ENCODE data around the gene SCYL1.

The SCYL1 gene

DNA sequence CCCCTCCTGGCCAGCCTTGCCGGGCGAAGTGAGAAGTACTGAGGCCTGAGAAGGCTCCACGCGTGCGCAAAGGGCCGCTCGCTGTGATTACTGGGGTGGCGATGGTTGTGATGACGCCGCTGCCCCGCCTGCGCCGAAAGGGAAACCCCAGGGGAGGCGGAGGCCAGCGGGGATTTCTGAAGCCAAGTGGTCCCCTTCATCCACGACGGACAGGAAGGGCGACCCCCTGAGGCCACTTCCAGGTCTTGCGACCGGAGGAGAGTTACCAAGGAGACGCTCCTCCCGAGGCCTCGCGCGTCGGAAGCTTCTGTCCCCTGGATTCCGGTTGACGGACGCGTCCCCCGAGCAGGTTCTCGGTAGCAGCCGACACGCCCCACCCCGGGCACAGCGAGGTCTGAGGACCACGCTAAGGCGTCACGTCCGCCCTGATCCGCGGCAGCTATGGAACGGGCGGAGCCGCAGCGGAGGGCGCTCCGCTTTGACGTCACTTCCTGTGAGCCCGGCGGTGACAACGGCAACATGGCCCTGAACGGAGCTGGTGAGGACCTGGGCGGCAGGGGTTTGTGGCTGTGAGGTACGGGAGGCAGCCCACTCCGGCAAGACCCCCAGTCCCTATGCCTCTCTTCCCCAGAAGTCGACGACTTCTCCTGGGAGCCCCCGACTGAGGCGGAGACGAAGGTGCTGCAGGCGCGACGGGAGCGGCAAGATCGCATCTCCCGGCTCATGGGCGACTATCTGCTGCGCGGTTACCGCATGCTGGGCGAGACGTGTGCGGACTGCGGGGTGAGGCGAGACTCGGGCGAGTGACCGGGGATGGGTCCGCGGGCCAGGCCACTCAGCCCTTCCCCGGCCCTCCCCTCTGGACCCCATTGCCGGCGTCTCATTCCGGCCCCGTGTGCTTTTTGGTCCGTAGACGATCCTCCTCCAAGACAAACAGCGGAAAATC lies 45.4 kb downstream of the SCYL1 start, which contains the start of gene ZNRD2:
Gene ZNRD2 (plus strand): TSS at position 505 of the 946 bp plus-strand sequence. CDS start 15 bp downstream, at position 520.
- peak within 1 kb of the TSS; percentile 76 for H3K9ac ChIP-seq (ENCODE audit: low read length)
- H3K27ac ChIP-seq (ENCODE audit: low read depth, low read length) = peak within 1 kb of the TSS; percentile 54; the same call in 1 of the 2 replicates
- no peaks in the 10 kb centered on the region for H3K36me3 ChIP-seq (ENCODE audit: control insufficient read depth, insufficient read depth, low read length)
- peaks cover 7% of the 10 kb centered on the region for H3K27me3 ChIP-seq (ENCODE audit: control insufficient read depth, insufficient read depth, low read length)
- peaks cover 34% of the 10 kb centered on the region for H3K4me1 ChIP-seq (ENCODE audit: control insufficient read depth, insufficient read depth, low read length)
- H3K9me3 ChIP-seq (ENCODE audit: control insufficient read depth, insufficient read depth, low read depth, low read length) = no peaks in the 10 kb centered on the region
- H3K4me3 ChIP-seq (ENCODE audit: low read depth, low read length) = peak within 1 kb of the TSS; percentile 91

GRCh38 chr11:65571420-65571819 lies 46.5 kb downstream of the SCYL1 start:
- peaks cover 35% of the 10 kb centered on the region for H3K4me1 ChIP-seq (ENCODE audit: control insufficient read depth, insufficient read depth, low read length)

GRCh38 chr11:65571940-65572339 lies 47.1 kb downstream of the SCYL1 start:
- Histone ChIP-seq H3K9me3 (ENCODE audit: control insufficient read depth, insufficient read depth, low read depth, low read length) (no peaks in the 10 kb centered on the region), H3K4me1 (ENCODE audit: control insufficient read depth, insufficient read depth, low read length) (peaks cover 37% of the 10 kb centered on the region), H3K9ac (ENCODE audit: low read length) (no peak overlapping the region), H3K36me3 (ENCODE audit: control insufficient read depth, insufficient read depth, low read length) (no peaks in the 10 kb centered on the region), H3K27ac (ENCODE audit: low read depth, low read length) (no peak overlapping the region), H3K4me3 (ENCODE audit: low read depth, low read length) (peak overlapping the region; percentile 91), H3K27me3 (ENCODE audit: control insufficient read depth, insufficient read depth, low read length) (peaks cover 22% of the 10 kb centered on the region)

More at GRCh38 chr11:65571420-65571819, 46.5 kb downstream of the SCYL1 start:
- Histone ChIP-seq H3K27ac (ENCODE audit: low read depth, low read length) (no peak overlapping the region), H3K4me3 (ENCODE audit: low read depth, low read length) (peak overlapping the region; percentile 91), H3K27me3 (ENCODE audit: control insufficient read depth, insufficient read depth, low read length) (peaks cover 17% of the 10 kb centered on the region), H3K9ac (ENCODE audit: low read length) (no peak overlapping the region), H3K9me3 (ENCODE audit: control insufficient read depth, insufficient read depth, low read depth, low read length) (no peaks in the 10 kb centered on the region), H3K36me3 (ENCODE audit: control insufficient read depth, insufficient read depth, low read length) (no peaks in the 10 kb centered on the region)

GRCh38 chr11:65572356-65573051 lies 47.6 kb downstream of the SCYL1 start, which contains the start of gene FAM89B:
TSS of gene FAM89B (plus strand) at chr11:65572538. CDS start at chr11:65572670, 132 bp downstream.
- H3K27me3 ChIP-seq (ENCODE audit: control insufficient read depth, insufficient read depth, low read length) = peaks cover 28% of the 10 kb centered on the region
- peaks cover 40% of the 10 kb centered on the region for H3K4me1 ChIP-seq (ENCODE audit: control insufficient read depth, insufficient read depth, low read length)
- no peak within 1 kb of the TSS for H3K27ac ChIP-seq (ENCODE audit: low read depth, low read length)
- H3K4me3 ChIP-seq (ENCODE audit: low read depth, low read length) = peak within 1 kb of the TSS; percentile 91
- H3K36me3 ChIP-seq (ENCODE audit: control insufficient read depth, insufficient read depth, low read length) = no peaks in the 10 kb centered on the region
- H3K9ac ChIP-seq (ENCODE audit: low read length) = peak within 1 kb of the TSS; percentile 55
- no peaks in the 10 kb centered on the region for H3K9me3 ChIP-seq (ENCODE audit: control insufficient read depth, insufficient read depth, low read depth, low read length)

DNA sequence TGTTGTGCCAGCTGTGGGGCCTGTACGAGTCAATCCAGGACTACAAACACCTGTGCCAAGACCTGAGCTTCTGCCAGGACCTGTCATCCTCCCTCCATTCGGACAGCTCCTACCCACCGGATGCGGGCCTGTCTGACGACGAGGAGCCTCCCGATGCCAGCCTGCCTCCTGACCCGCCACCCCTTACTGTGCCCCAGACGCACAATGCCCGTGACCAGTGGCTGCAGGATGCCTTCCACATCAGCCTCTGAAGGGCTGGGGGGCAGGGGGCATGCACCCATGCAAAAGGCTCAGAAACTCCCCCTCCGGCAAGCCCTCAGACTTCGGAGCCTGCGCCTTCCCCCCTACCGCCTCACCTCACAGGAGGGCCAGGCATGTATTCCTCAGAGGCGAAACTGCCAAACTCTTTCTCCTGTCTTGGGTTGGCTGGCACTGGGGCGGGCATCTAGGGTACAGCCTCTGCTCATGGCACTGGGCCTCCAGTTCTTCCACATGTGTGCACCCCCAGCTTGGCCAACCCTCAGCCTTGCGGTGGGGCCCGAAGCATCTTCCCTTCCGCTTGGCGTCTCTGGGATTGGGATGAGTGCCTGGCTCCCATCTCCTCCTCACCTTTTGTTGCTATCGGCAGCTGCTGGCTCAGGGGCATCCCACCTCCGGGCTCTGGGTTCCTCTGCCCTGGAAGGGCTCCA lies 48.7 kb downstream of the SCYL1 start:
- Histone ChIP-seq H3K9me3 (ENCODE audit: control insufficient read depth, insufficient read depth, low read depth, low read length) (no peaks in the 10 kb centered on the region), H3K4me1 (ENCODE audit: control insufficient read depth, insufficient read depth, low read length) (peaks cover 40% of the 10 kb centered on the region), H3K4me3 (ENCODE audit: low read depth, low read length) (peak overlapping the region; percentile 91; the same call in 1 of the 2 replicates), H3K27ac (ENCODE audit: low read depth, low read length) (no peak overlapping the region), H3K9ac (ENCODE audit: low read length) (no peak overlapping the region), H3K27me3 (ENCODE audit: control insufficient read depth, insufficient read depth, low read length) (peaks cover 38% of the 10 kb centered on the region), H3K36me3 (ENCODE audit: control insufficient read depth, insufficient read depth, low read length) (no peaks in the 10 kb centered on the region)

DNA sequence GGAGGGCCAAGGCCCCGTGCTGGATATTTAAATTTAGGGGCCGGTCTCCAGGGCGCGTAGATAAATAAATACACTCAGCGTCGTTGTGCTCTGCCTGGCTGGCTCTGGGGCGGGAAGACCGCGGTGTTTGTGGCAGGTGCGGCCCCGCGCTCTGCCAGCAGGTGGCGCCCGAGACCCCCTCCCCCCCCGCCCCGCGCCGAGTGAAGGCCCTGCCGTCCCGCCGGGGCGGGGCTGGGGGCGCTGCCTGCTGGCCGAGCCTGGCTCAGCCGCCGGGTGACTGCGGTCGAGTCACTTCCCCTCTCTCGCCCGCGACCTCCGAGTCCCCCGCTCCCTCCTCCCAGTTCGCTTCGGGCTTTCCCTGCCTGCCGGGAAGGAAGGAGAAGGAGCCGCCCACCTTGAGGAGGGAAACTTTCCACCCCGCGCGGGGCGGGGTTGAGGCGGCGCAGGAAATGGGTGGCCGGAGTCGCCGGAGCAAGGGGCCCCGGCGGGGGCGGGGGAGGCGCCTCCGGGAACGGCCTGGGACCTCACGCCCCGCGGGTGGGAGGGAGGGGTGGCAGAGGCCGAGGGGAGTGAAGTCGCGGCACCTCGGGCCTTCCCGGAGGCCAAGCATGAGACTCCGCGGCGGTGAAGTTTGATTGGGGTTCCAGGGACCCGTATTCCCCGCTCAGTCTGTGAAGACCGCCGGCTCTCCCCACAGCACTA lies 49.4 kb downstream of the SCYL1 start:
- Histone ChIP-seq H3K36me3 (ENCODE audit: control insufficient read depth, insufficient read depth, low read length) (no peaks in the 10 kb centered on the region), H3K9ac (ENCODE audit: low read length) (peak overlapping the region; percentile 16)

DNA sequence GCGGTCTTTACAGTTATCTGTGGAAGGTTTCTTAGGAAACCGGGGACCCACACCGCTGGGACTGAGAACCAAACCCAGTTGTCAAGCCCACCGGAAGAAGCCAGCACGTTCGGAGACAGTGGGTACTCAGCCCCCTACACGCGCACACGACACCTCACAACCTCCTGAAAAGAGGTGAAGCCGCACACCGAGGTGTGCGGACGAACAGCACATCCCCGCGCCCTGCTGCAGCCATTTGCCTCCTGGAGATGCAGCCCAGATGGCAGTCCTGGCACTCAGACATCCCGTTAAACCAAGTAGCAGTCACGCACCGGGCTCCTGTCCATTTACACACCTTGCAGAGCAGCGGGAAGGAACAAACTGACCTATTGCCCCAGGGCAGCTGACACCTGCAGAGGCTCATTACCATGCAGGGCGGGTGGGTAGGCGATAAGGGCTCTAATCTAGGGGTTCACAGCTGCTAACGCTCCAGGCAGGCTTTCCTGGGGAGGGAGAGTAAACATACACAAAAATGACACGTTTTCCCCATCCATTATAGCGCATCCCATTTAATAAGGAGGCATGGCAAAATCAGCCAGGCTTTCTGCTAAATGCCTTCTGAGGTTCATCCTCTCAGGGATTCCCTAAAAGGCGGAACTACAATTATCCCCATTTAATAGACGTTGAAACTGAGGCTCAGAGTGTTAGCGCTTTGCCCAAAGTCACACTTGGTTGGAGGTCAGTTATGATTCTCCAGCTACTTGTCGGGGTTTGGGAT lies 50.1 kb downstream of the SCYL1 start:
- H3K9ac ChIP-seq (ENCODE audit: low read length) = peak overlapping the region; percentile 16
- H3K9me3 ChIP-seq (ENCODE audit: control insufficient read depth, insufficient read depth, low read depth, low read length) = no peaks in the 10 kb centered on the region
- H3K4me1 ChIP-seq (ENCODE audit: control insufficient read depth, insufficient read depth, low read length) = peaks cover 34% of the 10 kb centered on the region
- peaks cover 43% of the 10 kb centered on the region for H3K27me3 ChIP-seq (ENCODE audit: control insufficient read depth, insufficient read depth, low read length)
- H3K36me3 ChIP-seq (ENCODE audit: control insufficient read depth, insufficient read depth, low read length) = no peaks in the 10 kb centered on the region
- H3K4me3 ChIP-seq (ENCODE audit: low read depth, low read length) = peak overlapping the region; percentile 66
- H3K27ac ChIP-seq (ENCODE audit: low read depth, low read length) = no peak overlapping the region

More for the DNA sequence above, 49.4 kb downstream of the SCYL1 start:
- H3K4me1 ChIP-seq (ENCODE audit: control insufficient read depth, insufficient read depth, low read length) = peaks cover 35% of the 10 kb centered on the region
- peaks cover 43% of the 10 kb centered on the region for H3K27me3 ChIP-seq (ENCODE audit: control insufficient read depth, insufficient read depth, low read length)
- no peaks in the 10 kb centered on the region for H3K9me3 ChIP-seq (ENCODE audit: control insufficient read depth, insufficient read depth, low read depth, low read length)
- no peak overlapping the region for H3K27ac ChIP-seq (ENCODE audit: low read depth, low read length)
- peak overlapping the region; percentile 66 for H3K4me3 ChIP-seq (ENCODE audit: low read depth, low read length)

GRCh38 chr11:65575568-65576231 lies 50.8 kb downstream of the SCYL1 start, which contains the start of gene EHBP1L1:
TSS of gene EHBP1L1 (plus strand) at chr11:65576053. CDS start at chr11:65576303, 250 bp downstream.
- peak within 1 kb of the TSS; percentile 16 for H3K9ac ChIP-seq (ENCODE audit: low read length)

DNA sequence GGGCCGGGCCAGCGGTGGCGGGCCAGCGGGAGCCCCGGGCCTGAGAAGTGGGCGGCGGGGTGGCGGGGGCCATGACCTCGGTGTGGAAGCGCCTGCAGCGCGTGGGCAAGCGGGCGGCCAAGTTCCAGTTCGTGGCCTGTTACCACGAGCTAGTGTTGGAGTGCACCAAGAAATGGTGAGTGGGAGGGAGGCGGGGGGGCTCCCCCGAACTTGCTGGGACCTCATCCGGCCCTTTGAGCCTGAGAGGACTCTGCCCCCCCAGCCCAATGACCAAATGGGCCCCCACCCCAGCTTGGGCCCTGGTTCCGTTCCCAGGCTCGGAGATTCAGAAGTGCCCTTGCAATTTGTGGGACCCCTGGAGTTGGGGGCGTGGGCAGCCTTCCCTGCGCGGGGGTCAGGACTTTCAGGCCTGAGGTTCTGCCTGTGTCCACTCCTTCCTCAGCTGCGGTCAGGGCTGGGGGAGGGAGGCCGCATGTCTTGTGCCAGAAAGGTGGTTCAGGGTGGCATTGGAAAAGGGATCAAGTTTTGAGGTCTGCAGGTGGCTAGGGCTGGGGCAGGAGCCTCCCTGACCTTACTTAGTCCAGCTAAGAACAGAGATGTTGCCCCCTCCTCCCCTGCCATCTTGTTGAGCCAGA lies 51.5 kb downstream of the SCYL1 start:
- Histone ChIP-seq H3K36me3 (ENCODE audit: control insufficient read depth, insufficient read depth, low read length) (no peaks in the 10 kb centered on the region), H3K4me3 (ENCODE audit: low read depth, low read length) (peak overlapping the region; percentile 52), H3K27me3 (ENCODE audit: control insufficient read depth, insufficient read depth, low read length) (peaks cover 43% of the 10 kb centered on the region), H3K4me1 (ENCODE audit: control insufficient read depth, insufficient read depth, low read length) (peaks cover 29% of the 10 kb centered on the region), H3K27ac (ENCODE audit: low read depth, low read length) (no peak overlapping the region), H3K9ac (ENCODE audit: low read length) (no peak overlapping the region), H3K9me3 (ENCODE audit: control insufficient read depth, insufficient read depth, low read depth, low read length) (no peaks in the 10 kb centered on the region)

More at GRCh38 chr11:65575568-65576231, 50.8 kb downstream of the SCYL1 start, which contains the start of gene EHBP1L1:
- no peaks in the 10 kb centered on the region for H3K36me3 ChIP-seq (ENCODE audit: control insufficient read depth, insufficient read depth, low read length)
- H3K27me3 ChIP-seq (ENCODE audit: control insufficient read depth, insufficient read depth, low read length) = peaks cover 43% of the 10 kb centered on the region
- peaks cover 34% of the 10 kb centered on the region for H3K4me1 ChIP-seq (ENCODE audit: control insufficient read depth, insufficient read depth, low read length)
- no peak within 1 kb of the TSS for H3K27ac ChIP-seq (ENCODE audit: low read depth, low read length)
- no peaks in the 10 kb centered on the region for H3K9me3 ChIP-seq (ENCODE audit: control insufficient read depth, insufficient read depth, low read depth, low read length)
- H3K4me3 ChIP-seq (ENCODE audit: low read depth, low read length) = peak within 1 kb of the TSS; percentile 66
